HG03521 (cell line): ENCODE results near the gene SLC17A9.

Source experiments
- ATAC-seq: cut with Tn5 transposase; IDR thresholded peaks from one replicate; pipeline ENCODE4 v1.9.1; 2021; ENCODE audit warnings: mild to moderate bottlenecking, moderate library complexity; ENCODE audit not compliant: unreplicated experiment

Gene SLC17A9

GRCh38 chr20:62937268-62938104 lies 15.0 kb upstream of the SLC17A9 start:
- ATAC-seq: peak; percentile 89

- ATAC-seq: peak; percentile 41
These were observed 14.2 kb upstream of the SLC17A9 start, which contains the start of gene GID8 for GRCh38 chr20:62938105-62938888. Gene GID8, plus strand, starts transcription at chr20:62938147. Its CDS starts 3,356 bp downstream, at chr20:62941503.

- ATAC-seq: no peak
These were observed 11.6 kb upstream of the SLC17A9 start for GRCh38 chr20:62940875-62941274.

- ATAC-seq: no peak
These were observed 10.7 kb upstream of the SLC17A9 start for GRCh38 chr20:62941792-62942191.

- ATAC-seq: no peak
These were observed 10.1 kb upstream of the SLC17A9 start for GRCh38 chr20:62942456-62942855.

- no peak for ATAC-seq
These were observed 9.1 kb upstream of the SLC17A9 start for GRCh38 chr20:62943396-62943795.

GRCh38 chr20:62944184-62944583 lies 8.3 kb upstream of the SLC17A9 start:
- no peak for ATAC-seq

GRCh38 chr20:62944746-62945145 lies 7.8 kb upstream of the SLC17A9 start:
- no peak for ATAC-seq

- no peak for ATAC-seq
These were observed 6.7 kb upstream of the SLC17A9 start for GRCh38 chr20:62945771-62946339.

- ATAC-seq: no peak
These were observed 5.6 kb upstream of the SLC17A9 start for GRCh38 chr20:62946918-62947317.

GRCh38 chr20:62947532-62948300 lies 4.8 kb upstream of the SLC17A9 start:
- no peak for ATAC-seq

- no peak for ATAC-seq
These were observed 3.2 kb upstream of the SLC17A9 start for GRCh38 chr20:62949153-62949821.

- ATAC-seq: no peak
These were observed 2.5 kb upstream of the SLC17A9 start for GRCh38 chr20:62949962-62950361.

GRCh38 chr20:62950741-62951140 lies 1.8 kb upstream of the SLC17A9 start:
- no peak for ATAC-seq

- no peak for ATAC-seq
These were observed 1.2 kb upstream of the SLC17A9 start for GRCh38 chr20:62951143-62951895.

- no peak for ATAC-seq
These were observed 575 bp upstream of the SLC17A9 start for GRCh38 chr20:62951896-62952372.

GRCh38 chr20:62952968-62953838 lies 694 bp downstream of the SLC17A9 start:
- ATAC-seq: no peak
